Ovary (tissue), 3 donors: ENCODE measurements around the gene GPR137C.

Source experiments
- POLR2A ChIP-seq: fragments of 450-650 bp; IDR thresholded peaks from one replicate; pipeline ENCODE4 v1.6.1; 2017; ENCODE audit warnings: antibody characterized with exemption, mild to moderate bottlenecking, moderate library complexity
- TF ChIP-seq, protein P1 (sequence below), 3 donors: fragments of 450-650 bp in 2 of 3; fragments of 200-600 bp in 1 of 3; IDR thresholded peaks; one replicate each; pipeline versions ENCODE4 v1.5.1 to v1.8.0; 2016 to 2022; ENCODE audit warnings: antibody characterized with exemption in 3 of 3, mild to moderate bottlenecking in 1 of 3
- donor health status: DM: no; HTN: no; CAD: no.

DNA sequence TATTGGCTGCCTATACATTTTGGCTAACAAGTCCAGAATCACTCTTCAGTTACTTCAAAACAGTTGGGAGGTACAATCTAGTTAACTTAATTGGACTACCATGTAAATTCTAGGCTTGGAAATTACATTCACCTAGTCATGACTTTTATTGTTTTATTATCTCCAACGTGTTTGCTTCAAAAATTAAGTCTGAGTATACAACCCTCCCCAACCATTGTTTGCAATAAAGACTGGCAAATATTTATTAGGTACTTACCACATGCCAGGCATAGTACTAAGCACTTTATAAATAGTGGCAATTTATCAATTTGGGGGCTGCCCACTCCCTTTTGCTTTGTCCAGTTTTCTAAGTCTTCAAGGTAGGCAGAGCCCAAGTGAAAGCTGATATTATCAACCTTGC is 30.6 kb upstream of the GPR137C start:
- TF ChIP-seq POLR2A: no peak
- TF ChIP-seq, protein P1, sequence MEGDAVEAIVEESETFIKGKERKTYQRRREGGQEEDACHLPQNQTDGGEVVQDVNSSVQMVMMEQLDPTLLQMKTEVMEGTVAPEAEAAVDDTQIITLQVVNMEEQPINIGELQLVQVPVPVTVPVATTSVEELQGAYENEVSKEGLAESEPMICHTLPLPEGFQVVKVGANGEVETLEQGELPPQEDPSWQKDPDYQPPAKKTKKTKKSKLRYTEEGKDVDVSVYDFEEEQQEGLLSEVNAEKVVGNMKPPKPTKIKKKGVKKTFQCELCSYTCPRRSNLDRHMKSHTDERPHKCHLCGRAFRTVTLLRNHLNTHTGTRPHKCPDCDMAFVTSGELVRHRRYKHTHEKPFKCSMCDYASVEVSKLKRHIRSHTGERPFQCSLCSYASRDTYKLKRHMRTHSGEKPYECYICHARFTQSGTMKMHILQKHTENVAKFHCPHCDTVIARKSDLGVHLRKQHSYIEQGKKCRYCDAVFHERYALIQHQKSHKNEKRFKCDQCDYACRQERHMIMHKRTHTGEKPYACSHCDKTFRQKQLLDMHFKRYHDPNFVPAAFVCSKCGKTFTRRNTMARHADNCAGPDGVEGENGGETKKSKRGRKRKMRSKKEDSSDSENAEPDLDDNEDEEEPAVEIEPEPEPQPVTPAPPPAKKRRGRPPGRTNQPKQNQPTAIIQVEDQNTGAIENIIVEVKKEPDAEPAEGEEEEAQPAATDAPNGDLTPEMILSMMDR (IDR thresholded peaks at IDR 0.05): no peak
